Liver (tissue), 3 donors: ENCODE data around the gene LPCAT1.

Experiments used
- SP1 ChIP-seq: IDR thresholded peaks from 2 replicates; pipeline ENCODE4 v1.6.1; 2018; ENCODE audit warnings: antibody characterized with exemption, mild to moderate bottlenecking
- TF ChIP-seq, protein P1 (sequence below): fragments of 150-350 bp; IDR thresholded peaks from 2 replicates; pipeline ENCODE4 v1.5.1; 2017; ENCODE audit warnings: improper control_type of control experiment, low read depth, low read length; ENCODE audit not compliant: missing input control
- donor health status: healthy.
- donor health status: healthy.

DNA sequence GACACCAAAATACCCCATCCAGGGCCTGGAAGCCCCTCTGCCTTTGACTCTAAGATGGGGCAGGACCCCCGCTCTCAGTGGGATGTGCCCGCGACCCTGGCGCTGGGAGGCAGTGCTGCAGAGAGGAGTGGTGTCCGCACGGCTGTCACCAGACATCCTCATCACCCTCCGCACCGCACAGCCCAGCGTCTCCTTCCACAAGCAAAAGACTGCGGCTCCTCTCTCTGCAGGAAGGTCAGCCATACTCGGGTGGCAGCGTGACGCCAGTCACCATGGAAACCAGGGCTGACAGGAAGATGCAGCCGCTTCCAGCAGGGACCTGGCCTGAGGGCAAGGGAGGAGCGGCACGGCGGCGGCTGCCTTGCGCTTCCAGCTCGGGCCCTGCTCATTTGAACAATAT, 61.4 kb downstream of the LPCAT1 start:
- TF ChIP-seq, protein P1, sequence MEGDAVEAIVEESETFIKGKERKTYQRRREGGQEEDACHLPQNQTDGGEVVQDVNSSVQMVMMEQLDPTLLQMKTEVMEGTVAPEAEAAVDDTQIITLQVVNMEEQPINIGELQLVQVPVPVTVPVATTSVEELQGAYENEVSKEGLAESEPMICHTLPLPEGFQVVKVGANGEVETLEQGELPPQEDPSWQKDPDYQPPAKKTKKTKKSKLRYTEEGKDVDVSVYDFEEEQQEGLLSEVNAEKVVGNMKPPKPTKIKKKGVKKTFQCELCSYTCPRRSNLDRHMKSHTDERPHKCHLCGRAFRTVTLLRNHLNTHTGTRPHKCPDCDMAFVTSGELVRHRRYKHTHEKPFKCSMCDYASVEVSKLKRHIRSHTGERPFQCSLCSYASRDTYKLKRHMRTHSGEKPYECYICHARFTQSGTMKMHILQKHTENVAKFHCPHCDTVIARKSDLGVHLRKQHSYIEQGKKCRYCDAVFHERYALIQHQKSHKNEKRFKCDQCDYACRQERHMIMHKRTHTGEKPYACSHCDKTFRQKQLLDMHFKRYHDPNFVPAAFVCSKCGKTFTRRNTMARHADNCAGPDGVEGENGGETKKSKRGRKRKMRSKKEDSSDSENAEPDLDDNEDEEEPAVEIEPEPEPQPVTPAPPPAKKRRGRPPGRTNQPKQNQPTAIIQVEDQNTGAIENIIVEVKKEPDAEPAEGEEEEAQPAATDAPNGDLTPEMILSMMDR: no peak
- TF ChIP-seq SP1: no peak
